Mucosa of descending colon (tissue), 3 donors: ENCODE results near the gene INPP4B. TPM values are rescaled to one million over a fixed set of nuclear protein-coding genes. Genes with fewer than 3 reads are reported as not detected.
A peak's percentile ranks its signal among the peaks of the same experiment; 100 is the strongest.

ENCODE experiments used
- ATAC-seq: fragments of 200-7000 bp; cut with Tn5 transposase; one replicate; pipeline ENCODE4 v1.9.1; 2020; ENCODE audit warnings: mild to moderate bottlenecking, moderate library complexity
- DNase-seq, 3 donors: peaks; one replicate each; pipeline ENCODE4 v3.0.0-alpha.2; 2020
- H3K36me3 ChIP-seq: fragments of 200-600 bp; one replicate; pipeline ENCODE4 v1.8.0; 2021; ENCODE audit warnings: low read depth, mild to moderate bottlenecking
- H3K4me1 ChIP-seq: fragments of 200-600 bp; one replicate; pipeline ENCODE4 v1.8.0; 2021; ENCODE audit warnings: low read depth, mild to moderate bottlenecking
- H3K4me3 ChIP-seq: fragments of 200-600 bp; one replicate; pipeline ENCODE4 v1.8.0; 2021; ENCODE audit warnings: mild to moderate bottlenecking
- H3K9me3 ChIP-seq: fragments of 200-600 bp; one replicate; pipeline ENCODE4 v1.8.0; 2021; ENCODE audit warnings: mild to moderate bottlenecking
- intact Hi-C, 2 donors: fragments of 100-400 bp; cut with DNase I in 1 of 2; cut with micrococcal nuclease in 1 of 2; formaldehyde crosslinking; loops; one replicate each; pipeline versions ENCODE4 v1.11.0 to v1.11.1; 2022; cut with DNase I, micrococcal nuclease
- total RNA-seq, 3 donors: library from RNA; stranded (reverse); fragmentation: NEBNext Ultra II Directional in 2 of 3; extraction: Animal tissue kit (Norgen Biotek cat#: 25700) in 2 of 3; gene quantifications; one replicate each; pipeline versions ENCODE4 v1.2.1 to v1.2.4, GENCODE V29; 2021 to 2023
- TF ChIP-seq, protein P1 (sequence below): fragments of 200-600 bp; IDR thresholded peaks from one replicate; pipeline ENCODE4 v1.8.0; 2022; ENCODE audit warnings: antibody characterized with exemption, mild to moderate bottlenecking
- donor health status: DM: no; HTN: no; CAD: no; lungs with moderate emphysema.
- donor health status: DM: no; HTN: no; CAD: no.
- donor health status: DM: no; HTN: yes; CAD: no.

Gene INPP4B
- total RNA-seq, 3 donors from 2014 or later = 22.2 to 27.3 (median 24.1) TPM

DNA sequence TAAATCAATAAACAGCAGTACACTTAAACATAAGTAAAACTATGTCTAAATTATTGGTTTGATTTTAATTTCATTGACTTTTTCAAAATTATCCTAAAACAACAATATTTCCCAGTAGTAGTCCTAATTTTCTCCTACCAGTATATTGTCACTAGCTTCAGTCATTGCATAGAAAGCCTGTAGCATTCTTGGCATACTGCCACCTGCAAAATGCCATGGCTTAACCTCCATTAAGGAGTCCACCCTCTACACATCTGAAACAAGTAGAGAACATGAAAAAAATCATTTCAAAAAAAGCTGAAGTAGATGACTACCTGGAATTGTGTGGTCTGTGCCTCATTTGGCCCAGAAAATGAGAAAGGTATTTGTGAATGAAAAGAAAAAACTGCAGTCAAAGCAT lies 348.5 kb downstream of the INPP4B start:
- H3K4me1 ChIP-seq = no peaks in the 10 kb centered on the region
- intact Hi-C loops = no loop called here
- DNase-seq (no peak), ATAC-seq (no peak)
- H3K36me3 ChIP-seq = no peaks in the 10 kb centered on the region
- TF ChIP-seq, protein P1, sequence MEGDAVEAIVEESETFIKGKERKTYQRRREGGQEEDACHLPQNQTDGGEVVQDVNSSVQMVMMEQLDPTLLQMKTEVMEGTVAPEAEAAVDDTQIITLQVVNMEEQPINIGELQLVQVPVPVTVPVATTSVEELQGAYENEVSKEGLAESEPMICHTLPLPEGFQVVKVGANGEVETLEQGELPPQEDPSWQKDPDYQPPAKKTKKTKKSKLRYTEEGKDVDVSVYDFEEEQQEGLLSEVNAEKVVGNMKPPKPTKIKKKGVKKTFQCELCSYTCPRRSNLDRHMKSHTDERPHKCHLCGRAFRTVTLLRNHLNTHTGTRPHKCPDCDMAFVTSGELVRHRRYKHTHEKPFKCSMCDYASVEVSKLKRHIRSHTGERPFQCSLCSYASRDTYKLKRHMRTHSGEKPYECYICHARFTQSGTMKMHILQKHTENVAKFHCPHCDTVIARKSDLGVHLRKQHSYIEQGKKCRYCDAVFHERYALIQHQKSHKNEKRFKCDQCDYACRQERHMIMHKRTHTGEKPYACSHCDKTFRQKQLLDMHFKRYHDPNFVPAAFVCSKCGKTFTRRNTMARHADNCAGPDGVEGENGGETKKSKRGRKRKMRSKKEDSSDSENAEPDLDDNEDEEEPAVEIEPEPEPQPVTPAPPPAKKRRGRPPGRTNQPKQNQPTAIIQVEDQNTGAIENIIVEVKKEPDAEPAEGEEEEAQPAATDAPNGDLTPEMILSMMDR = no peak
- H3K4me3 ChIP-seq = no peak overlapping the region
- no peaks in the 10 kb centered on the region for H3K9me3 ChIP-seq

DNA sequence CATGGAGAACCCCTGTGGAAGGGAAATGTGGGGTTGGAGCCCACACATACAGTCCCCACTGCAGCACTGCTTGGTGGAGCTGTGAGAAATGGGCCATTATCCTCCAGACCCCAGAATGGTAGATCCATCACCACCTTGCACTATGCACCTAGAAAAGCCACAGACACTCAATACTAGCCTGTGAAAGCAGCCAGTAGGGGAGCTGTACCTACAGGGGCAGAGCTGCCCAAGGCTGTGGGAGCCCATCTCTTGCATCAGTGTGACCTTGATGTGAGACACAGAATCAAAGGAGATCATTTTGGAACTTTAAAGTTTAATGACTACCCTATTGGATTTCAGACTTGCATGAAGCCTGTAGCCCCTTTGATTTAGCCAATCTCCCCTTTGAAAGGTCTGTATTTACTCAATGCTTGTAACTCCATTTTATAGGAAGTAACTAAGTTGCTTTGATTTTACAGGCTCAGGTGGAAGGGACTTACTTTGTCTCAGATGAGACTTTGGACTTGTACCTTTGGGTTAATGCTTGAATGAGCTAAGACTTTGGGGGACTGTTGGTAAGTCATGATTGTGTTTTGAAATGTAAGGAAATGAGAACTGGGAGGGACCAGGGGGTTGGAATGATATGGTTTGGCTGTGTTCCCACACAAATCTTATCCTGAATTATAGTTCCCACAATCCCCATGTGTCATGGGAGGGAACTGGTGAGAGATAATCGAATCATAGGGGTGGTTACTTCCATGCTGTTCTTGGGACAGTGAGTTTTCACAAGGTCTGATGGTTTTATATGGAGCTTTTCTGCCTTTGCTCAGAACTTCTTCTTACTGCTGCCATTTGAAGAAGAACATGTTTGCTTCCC lies 352.6 kb downstream of the INPP4B start:
- H3K36me3 ChIP-seq = no peaks in the 10 kb centered on the region
- no peaks in the 10 kb centered on the region for H3K9me3 ChIP-seq
- H3K4me1 ChIP-seq = no peaks in the 10 kb centered on the region
- ATAC-seq (peak; percentile 63), DNase-seq (no peak)
- intact Hi-C loops = no loop called here
- TF ChIP-seq, protein P1 = no peak
- H3K4me3 ChIP-seq = no peak overlapping the region

DNA sequence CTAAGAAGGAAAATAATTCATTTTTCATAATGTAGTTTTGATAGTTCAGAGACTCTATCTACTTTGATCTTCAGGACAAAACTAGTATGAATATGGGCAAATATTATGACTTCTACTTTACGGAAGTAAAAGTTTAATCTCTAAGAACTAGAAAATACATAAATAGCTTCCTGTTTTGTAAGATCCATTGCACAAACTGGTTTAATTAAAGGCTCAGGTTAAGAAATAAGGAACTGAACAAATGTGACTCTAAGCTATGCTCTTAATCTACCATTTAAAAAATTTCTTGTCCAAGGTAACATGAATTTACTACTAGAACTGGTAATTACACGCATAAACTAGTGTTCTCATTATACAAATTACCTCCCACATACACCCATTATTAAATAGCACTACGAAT lies 360.6 kb downstream of the INPP4B start:
- ATAC-seq (no peak), DNase-seq (no peak)
- no peaks in the 10 kb centered on the region for H3K9me3 ChIP-seq
- TF ChIP-seq, protein P1 = no peak
- intact Hi-C loops = no loop called here
- no peaks in the 10 kb centered on the region for H3K36me3 ChIP-seq
- H3K4me3 ChIP-seq = no peak overlapping the region
- H3K4me1 ChIP-seq = no peaks in the 10 kb centered on the region

DNA sequence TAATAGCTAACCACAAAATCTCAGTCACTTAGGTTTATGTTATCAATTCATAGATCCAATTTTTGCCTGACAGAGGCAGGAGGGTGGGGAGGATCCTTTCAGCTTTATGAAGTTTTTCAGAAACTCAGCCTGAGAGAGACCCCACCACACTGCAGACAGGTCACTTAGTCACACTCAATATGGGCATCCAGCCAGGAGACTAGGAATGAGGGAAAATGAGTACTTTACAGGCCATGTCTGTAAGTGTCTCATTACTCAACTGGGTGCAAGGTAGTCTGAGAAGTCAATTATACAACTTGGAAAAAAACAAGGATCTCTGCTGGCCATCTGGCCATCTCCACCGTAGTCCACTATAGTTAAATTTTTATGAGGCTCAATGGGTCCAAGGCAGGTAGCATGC lies 365.9 kb downstream of the INPP4B start:
- H3K4me1 ChIP-seq = no peaks in the 10 kb centered on the region
- DNase-seq (no peak), ATAC-seq (no peak)
- TF ChIP-seq, protein P1 = no peak
- no peaks in the 10 kb centered on the region for H3K9me3 ChIP-seq
- H3K4me3 ChIP-seq = no peak overlapping the region
- H3K36me3 ChIP-seq = no peaks in the 10 kb centered on the region
- intact Hi-C loops = no loop called here

DNA sequence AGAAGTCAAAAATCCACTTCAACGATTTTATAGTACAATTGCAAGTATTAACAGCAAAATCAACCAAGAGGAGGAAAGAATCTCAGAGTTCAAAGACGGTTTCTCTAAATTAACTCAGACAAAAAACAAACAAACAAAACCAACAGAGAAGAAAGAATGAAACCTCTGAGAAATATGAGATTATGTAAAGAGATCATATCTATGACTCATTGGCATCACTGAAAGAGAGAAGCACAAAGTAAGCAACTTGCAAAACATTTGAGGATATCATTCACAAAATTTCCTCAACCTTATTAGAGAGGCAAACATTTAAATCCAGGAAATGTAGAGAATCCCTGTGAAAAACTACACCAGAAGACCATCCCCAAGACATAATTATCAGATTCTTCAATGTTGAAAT lies 370.4 kb downstream of the INPP4B start:
- no peaks in the 10 kb centered on the region for H3K4me1 ChIP-seq
- ATAC-seq (no peak), DNase-seq (no peak)
- H3K4me3 ChIP-seq = no peak overlapping the region
- H3K9me3 ChIP-seq = no peaks in the 10 kb centered on the region
- no peaks in the 10 kb centered on the region for H3K36me3 ChIP-seq
- intact Hi-C loops = no loop called here
- TF ChIP-seq, protein P1 = no peak
